Activated CD4-positive, alpha-beta T cell treated with anti-CD3 and anti-CD28 coated beads, Interleukin-2, amount 50 U/mL, for 24 hours (primary cell): ENCODE data around the gene MYL6B.
"Not testable (repeated sequence)": the region's sequence is repeated elsewhere in the genome, so short reads cannot be mapped to it uniquely, and the experiment has no call there.

Experiments
- DNase-seq, 2 donors: peaks; one replicate each; pipeline ENCODE4 v3.0.0-alpha.2; 2020; ENCODE audit warnings: low read depth in 1 of 2, low spot score in 1 of 2

Gene MYL6B

DNA sequence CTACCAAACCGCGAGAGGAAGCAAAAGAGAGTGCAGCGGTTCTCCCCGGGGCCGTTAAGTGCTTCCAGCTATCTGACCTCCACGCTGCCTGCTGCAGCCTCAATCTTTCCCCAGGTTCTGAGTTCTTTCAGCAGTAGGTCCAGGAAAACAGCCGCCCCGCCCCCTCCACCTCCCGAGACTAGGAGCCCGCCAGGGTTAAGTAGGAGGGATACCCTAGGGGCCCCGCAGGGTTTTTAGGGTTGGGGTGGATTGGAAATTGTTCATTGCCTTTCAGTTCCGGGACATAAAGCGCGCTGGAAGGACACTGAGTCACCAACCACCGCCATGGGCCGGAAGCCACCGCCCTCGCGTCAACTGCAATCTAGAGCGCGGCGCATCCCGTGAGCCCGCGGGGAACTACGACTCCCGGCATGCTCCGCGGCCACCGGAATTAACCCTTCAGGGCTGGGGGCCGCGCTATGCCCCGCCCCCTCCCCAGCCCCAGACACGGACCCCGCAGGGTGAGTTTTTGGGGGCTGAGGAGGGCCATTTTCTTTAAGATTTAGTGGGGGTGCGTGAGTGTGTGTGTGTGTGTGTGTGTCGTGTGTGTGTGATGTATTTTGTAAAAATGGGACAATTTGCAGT is at the start of gene MYL6B:
MYL6B (plus strand) TSS at position 456 of the 624 bp plus-strand sequence. CDS start 1,332 bp downstream, outside the sequence.
- DNase-seq: peak; percentile 85 to 93

DNA sequence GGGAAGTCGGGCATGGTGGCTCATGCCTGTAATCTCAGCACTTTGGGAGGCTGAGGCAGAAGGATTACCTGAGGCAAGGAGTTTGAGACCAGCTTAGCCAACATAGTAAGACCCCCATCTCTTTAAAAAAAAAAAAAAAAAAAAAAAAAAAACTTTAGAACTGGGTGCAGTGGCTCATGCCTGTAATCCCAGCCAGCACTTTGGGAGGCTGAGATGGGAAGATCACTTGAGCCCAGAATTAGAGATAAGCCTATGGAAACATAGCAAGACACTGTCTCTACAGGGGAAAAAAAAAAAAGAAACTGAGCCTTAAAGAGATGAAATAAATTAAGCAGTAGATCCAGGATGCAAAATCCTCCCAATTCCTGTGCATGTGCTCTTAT is 49.7 kb upstream of the MYL6B start:
- DNase-seq: no peak

DNA sequence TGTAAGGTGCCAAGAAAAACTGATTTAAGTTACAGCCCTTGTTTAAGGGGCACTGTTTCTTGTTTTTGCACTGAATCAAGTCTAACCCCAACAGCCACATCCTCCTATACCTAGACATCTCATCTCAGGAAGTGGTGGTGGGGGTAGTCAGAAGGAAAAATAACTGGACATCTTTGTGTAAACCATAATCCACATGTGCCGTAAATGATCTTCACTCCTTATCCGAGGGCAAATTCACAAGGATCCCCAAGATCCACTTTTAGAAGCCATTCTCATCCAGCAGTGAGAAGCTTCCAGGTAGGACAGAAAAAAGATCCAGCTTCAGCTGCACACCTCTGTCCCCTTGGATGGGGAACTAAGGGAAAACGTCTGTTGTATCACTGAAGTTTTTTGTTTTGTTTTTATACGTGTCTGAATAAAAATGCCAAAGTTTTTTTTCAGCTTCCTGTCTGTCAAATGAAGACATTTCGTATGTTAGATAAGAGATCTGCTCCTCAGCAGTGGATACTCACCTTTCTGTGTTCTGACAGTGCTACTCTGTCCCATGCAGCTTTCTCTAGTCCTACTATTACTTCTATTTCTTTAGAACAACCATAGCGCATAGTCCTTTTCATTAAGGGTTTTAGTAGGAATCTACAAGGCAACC is 49.2 kb upstream of the MYL6B start:
- no peak for DNase-seq

DNA sequence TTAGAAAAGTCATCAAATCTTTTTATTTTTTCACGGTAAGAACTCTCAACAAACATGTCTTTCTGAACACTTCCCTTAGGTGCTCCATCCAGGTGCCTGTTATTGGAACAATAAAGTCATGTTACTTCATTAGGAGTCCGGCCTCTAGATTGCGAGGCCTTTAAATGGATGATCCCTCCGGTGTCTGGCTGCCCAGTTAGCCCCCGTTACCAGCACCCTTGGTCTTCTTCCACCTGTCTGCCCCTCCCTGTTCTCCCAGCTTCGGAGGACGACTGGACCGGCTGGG is 48.6 kb upstream of the MYL6B start:
- DNase-seq: no peak

DNA sequence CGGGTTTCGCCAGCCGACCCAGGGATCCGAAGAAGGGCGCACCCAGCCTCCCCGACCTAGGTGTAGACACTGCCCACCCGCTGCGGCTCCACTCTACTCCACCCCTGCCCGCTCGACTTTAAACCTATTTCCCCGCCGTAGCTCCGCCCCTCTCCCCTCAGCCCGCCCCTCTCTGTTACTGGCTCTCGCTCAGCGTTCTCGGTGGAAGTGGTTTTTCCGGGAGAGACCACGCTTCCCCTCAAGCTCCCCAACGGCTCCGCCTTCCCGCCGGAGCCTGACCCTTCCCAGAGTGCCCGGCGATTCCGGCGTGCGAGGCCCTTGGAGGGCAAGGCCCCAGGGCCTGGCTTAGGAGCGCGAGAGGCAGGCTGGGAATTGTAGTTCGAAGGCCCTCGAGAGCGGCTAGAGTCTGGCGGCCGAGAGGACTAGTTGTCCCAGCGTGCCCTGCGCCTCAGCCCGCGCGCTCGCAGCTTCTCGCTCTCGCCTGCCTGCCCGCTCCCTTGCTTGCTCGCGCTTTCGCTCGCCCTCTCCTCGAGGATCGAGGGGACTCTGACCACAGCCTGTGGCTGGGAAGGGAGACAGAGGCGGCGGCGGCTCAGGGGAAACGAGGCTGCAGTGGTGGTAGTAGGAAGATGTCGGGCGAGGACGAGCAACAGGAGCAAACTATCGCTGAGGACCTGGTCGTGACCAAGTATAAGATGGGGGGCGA is 48.1 kb upstream of the MYL6B start, which contains the start of gene PA2G4:
PA2G4 (plus strand) TSS at position 451 of the 706 bp plus-strand sequence; CDS start at position 630, 179 bp downstream.
- peak; percentile 92 to 96 for DNase-seq

DNA sequence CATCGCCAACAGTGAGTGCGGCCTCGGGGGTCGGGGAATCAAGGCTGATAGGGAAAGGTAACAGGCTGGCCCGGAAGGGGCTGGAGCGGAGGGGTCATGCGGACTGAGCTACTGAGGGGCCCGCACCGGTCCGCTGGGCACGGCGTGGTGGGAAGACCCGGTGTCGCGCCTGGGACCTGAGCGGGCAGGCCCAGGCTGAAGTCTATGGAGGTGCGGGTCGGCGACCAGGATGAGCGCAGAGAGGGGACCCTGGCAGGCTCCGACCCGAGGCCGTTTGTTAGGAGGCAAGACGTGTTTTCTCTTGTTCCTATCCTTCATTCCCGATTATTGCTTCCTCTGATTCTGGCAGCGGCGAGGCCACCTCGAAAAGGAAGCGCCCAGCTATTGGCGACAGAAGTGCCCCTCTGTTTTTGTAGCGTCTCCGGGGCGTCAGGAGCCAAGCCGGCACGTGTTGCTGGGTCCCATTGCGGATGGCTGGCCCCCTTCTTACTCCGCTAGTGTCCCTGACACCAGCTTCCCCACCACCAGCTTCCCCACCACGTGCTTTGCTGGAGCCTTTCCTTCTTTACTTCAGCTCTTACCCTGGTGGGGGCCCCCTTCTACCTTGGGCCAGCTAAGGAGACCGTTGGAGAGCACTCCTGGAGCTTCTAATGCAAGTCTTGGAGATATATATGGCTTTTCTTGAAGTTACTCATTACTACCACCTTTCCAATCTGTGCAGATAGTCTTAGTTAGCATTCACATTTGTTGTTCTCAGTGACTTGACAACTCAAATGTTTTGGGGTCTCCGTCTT is 47.4 kb upstream of the MYL6B start:
- DNase-seq: peak; percentile 23 to 25

DNA sequence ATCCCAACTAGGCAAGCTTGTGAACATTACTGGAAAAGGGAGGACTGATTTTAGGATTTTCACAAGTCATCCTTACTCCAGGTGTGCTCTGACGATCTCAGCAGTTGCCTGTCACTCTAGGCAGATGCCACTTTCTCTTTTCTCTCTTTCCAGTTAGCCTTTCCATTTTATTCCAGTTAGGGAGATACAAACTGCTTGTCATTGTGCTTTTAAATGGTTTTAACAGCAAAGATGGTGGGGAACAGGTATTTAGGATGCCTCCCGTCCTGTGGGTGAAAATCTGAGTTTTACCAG is 46.8 kb upstream of the MYL6B start:
- DNase-seq: no peak

DNA sequence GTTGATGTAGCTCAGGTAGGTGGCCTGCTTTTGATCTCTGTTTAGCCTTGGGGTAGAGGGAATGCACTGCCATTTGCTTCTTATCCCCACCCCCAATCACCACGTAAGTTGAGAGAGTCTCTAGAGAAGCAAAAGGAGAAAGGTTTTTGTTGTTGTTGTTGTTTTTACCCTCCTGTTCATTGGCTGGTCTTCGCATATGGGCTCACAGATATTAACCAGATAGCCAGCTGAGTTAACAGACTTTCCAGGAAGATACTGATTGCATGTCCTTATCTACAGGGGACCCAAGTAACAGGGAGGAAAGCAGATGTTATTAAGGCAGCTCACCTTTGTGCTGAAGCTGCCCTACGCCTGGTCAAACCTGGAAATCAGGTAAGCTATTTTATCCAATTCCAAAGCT is 45.1 kb upstream of the MYL6B start:
- no peak for DNase-seq

DNA sequence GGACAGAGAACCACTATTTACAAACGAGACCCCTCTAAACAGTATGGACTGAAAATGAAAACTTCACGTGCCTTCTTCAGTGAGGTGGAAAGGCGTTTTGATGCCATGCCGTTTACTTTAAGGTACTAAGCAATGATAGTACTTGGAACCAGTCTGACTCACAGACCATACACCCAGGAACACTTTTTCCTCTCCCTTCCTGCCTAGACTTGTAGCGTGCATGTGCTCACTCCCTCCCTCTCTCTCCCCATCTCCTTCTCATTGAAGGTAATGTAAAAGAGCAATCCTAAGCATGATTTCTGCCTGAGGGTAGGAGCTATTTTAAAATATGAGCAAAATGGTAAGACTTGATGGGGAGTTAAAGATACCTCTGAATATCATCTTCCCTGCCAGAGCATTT is 41.8 kb upstream of the MYL6B start:
- no peak for DNase-seq

DNA sequence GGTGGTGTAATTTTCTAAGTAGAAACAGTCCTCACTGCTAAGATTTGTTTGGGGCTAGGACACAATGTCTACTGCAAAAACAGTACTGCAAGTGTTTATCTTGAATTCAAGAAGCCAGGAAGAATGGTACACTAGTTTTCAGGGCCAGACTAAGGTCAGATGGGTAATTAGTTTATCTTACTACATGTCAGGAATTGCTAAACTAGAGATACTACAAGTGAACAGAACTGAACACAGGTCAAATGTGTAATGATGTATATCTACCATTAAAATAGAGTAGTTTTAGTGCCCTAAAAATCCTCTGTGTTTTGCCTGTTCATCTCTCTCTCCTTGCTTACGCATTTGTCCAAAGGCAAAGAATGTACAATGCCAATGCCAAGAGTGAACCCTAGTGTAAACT is 38.3 kb upstream of the MYL6B start:
- no peak for DNase-seq

DNA sequence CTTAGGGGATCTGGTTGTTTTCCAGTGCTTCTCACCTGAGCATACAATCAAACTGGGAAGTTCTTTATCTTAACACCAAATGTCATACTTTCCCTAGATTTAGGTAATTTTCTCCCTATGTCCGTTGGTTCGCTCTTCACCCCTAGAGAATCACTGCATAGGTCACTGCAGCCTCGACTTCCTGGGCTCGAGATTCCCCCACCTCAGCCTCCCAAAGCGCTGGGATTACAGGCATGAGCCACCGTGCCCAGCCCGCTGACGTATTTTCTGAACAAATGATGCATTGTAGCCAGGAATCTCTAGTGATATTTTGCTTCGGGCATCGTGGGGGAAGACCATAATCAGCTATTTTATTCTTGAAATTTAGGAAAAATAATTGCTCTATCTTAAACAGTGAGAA is 37.1 kb upstream of the MYL6B start:
- DNase-seq: no peak

DNA sequence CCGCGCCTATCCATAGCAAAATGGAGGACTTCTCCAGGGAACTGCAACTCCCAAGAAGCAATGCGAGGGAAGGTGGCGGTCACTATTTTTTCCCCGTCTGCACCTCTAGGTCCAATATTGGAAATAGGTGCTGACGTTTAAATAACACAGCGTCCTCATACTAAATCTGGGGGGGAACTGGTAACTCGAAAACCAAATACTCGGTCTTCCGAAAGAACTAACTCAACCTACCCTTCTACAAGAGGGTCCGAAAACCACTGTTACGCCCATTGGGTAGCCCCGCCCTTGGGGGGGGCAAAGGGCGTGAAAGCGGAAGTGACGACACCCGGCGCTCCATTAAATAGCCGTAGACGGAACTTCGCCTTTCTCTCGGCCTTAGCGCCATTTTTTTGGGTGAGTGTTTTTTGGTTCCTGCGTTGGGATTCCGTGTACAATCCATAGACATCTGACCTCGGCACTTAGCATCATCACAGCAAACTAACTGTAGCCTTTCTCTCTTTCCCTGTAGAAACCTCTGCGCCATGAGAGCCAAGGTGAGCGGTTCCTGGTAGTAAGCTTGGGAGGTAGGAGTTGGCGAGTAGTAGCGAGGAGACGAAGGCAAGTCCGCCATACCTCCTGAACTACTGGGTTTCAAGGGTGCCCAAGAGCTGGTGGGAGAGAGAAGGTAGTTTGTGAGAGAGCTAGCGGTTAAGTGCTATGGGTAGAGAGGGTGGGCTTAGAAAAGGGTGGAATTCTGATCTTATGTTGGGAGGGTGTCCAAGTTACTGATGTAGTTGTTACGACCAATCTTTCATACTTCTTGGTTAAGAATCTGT is 35.9 kb upstream of the MYL6B start, which contains the start of gene RPL41:
RPL41 (plus strand) TSS at position 367 of the 815 bp plus-strand sequence.
- peak; percentile 91 to 94 for DNase-seq

DNA sequence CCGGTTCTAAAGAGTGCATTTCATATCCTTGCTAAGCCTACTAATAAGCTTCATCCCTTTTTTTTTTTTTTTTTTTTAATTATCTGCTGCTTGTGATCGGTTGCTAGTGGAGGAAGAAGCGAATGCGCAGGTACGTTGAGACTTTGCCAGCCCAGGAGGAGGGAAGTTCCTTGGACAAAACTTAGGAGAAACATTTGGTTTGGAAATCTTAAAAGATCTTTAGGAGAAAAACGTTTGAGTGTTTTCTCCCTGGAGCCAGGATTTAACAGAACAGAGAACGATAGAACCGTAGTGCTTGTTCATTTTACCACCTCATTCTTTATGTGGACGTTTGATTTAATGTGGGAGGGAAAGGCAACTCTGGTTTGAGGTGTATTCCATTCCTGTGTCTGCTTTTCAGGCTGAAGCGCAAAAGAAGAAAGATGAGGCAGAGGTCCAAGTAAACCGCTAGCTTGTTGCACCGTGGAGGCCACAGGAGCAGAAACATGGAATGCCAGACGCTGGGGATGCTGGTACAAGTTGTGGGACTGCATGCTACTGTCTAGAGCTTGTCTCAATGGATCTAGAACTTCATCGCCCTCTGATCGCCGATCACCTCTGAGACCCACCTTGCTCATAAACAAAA is 35.2 kb upstream of the MYL6B start:
- DNase-seq: not testable (repeated sequence)

DNA sequence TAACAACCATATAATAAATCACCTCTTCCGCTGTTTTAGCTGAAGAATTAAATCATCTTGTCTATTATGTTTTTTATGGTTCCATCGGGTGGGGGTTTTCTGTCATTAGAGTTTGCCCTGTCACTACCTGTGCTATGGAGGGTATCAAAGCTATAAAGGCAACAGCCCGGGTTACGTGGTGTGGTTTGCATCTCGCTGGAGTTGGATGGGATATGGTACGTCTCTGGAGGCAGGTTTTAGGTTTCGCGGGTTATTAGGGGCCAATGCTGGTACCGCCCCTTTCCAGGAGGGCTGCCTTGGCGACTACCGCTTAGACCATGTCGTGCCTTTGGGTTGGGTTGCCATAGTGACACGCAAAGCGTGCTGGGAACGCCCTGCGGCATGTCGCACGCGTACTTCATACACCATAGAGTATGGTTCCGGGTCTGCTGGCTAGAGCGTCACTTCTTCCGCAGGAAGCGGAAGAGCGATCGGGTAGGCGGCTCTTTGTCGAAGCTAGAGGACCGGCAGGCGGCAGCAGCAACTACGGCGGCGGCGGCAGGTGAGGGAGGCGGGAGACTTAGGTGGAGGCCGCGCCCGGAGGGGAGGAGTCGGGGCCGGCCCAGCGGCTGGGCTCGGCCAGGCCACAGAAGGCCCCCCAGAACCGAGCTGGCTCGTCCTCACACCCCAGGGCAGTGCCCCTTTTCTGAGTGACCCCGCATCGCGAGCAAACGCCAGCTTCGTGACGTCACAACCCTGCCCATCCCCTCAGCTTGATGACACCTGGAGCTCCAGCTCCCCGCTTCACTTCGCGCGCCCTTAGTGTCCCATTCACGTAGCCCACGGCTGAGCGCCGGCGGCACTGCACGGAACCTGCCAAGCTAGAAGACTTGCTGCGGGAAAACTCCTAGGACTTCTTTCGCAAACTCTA is 34.4 kb upstream of the MYL6B start, which contains the start of gene ZC3H10:
ZC3H10 (plus strand) TSS at position 489 of the 910 bp plus-strand sequence. CDS start 2,297 bp downstream, outside the sequence.
- DNase-seq: peak; percentile 93 to 100

DNA sequence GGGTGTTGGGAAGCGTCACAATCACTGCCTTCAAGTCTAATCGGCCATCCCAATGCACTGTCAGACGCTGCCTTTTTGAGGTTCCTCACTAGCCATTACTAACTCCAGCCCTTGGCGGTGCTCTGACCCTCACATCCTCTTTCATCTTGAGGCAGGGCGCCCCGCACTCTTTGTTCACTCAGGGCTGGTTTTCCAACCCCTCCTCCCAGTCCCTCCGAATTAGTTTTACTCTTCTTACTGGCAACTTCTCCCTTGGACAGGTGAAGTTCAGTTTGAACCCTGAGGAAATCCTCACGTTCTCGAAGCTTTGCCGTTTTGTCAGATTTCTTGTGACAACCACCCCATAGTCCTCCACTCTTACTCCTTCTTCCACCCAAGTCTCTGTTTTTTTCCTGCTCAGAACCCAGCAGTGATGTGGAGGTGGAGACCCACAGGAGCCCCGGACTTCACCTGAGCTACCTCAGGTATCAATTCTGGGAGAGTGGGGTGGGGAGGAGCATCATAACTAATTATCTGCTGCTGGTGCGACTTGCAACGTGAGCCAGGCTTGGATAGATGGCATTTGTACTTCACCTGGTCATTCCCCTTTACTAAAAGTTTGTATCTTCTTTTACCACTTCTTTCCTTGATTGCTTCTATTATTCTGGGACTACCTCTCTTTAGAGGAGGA is 33.6 kb upstream of the MYL6B start:
- no peak for DNase-seq

DNA sequence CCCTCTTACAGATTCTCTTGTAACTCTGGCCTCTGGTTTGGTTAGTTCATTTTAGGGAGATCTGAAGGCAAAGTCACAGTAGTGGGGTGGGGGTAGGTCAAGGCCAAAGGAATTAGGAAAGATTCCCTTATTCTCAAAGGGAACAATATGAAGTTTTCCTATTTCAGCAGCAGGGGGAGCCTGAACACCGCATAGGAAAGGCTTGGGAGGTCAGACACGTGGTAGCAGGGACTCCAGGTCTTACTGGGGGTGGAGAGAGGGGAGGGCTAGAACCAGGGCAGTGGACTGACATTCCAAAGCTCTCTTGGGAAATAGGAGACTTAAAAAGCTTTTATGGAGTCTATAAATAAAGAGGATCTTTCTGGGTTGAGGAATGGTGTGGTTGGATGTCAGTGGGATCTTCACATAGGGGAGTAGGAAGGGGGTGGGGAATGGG is 33.0 kb upstream of the MYL6B start:
- peak in 1 of 2 donors; percentile 57 for DNase-seq

DNA sequence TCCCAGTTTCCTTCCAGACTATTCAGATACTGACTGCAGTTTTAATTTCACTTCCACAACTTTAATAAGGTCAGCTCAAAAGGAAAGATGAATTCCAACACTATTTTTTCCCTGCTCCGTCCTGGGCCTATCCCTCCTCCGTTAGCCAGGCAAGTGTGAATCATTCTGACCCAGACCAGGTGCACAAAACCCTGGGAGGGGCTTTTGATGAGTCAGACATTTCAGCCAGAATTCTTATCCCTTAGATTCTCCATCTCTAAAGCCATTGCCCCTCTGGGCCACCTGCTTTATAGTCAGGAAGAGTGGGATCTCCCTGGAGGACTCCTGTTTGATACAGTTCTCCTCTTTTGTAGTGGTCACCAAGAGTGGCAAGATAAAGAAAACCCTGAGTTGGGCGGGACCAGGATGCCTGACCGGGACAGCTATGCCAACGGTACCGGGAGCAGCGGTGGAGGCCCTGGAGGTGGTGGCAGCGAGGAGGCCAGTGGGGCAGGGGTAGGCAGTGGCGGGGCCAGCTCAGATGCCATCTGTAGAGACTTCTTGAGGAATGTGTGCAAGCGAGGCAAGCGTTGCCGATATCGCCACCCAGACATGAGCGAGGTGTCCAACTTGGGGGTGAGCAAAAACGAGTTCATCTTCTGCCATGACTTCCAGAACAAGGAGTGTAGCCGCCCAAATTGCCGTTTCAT is 32.1 kb upstream of the MYL6B start:
- no peak for DNase-seq

DNA sequence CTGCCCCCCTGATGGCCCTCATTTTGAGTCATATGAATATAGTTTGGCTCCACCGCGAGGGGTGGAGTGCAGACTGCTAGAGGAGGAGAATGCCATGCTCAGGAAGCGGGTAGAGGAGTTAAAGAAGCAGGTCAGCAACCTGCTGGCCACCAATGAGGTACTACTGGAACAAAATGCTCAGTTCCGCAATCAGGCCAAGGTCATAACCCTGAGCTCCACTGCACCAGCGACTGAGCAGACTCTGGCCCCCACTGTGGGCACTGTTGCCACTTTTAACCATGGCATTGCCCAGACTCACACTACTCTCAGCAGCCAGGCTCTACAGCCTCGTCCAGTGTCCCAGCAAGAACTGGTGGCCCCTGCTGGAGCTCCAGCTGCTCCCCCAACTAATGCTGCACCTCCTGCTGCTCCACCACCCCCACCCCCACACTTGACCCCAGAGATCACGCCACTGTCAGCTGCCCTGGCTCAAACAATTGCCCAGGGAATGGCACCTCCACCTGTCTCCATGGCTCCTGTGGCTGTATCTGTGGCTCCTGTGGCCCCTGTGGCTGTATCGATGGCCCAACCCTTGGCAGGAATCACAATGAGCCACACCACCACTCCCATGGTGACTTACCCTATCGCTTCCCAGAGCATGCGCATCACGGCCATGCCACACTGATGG is 31.1 kb upstream of the MYL6B start:
- no peak for DNase-seq
